ENCODE measurements around the gene OR9Q1. TPM values are rescaled to one million over a fixed set of nuclear protein-coding genes. Genes with fewer than 3 reads are reported as not detected.

The OR9Q1 gene
- total RNA-seq, 2 experiments from 2014 or later, result not detected

- no peak overlapping the region for H3K4me3 Mint-ChIP-seq
- H3K27ac Mint-ChIP-seq, result no peak overlapping the region
- H3K36me3 Mint-ChIP-seq, result no peaks in the 10 kb centered on the region
- peaks cover 5% of the 10 kb centered on the region for H3K4me1 Mint-ChIP-seq
- H3K9me3 Mint-ChIP-seq, result peaks cover 2% of the 10 kb centered on the region
- no peaks in the 10 kb centered on the region for H3K27me3 Mint-ChIP-seq
- POLR2A ChIA-PET, result no interaction called here
- no peak for DNase-seq
- ATAC-seq (ENCODE audit: low read depth), result no peak
Measured at GRCh38 chr11:58003591-58003990, 20.1 kb upstream of the OR9Q1 start.

GRCh38 chr11:58004664-58005063 is 19.0 kb upstream of the OR9Q1 start:
- DNase-seq (no peak), ATAC-seq (ENCODE audit: low read depth) (no peak)
- Mint-ChIP-seq H3K36me3 (no peaks in the 10 kb centered on the region), H3K27me3 (no peaks in the 10 kb centered on the region), H3K4me1 (peaks cover 5% of the 10 kb centered on the region), H3K27ac (no peak overlapping the region), H3K9me3 (peaks cover 2% of the 10 kb centered on the region), H3K4me3 (no peak overlapping the region)
- POLR2A ChIA-PET, result no interaction called here

- peaks cover 2% of the 10 kb centered on the region for H3K9me3 Mint-ChIP-seq
- no peak overlapping the region for H3K4me3 Mint-ChIP-seq
- ATAC-seq (ENCODE audit: low read depth), result no peak
- no peak overlapping the region for H3K27ac Mint-ChIP-seq
- H3K36me3 Mint-ChIP-seq, result no peaks in the 10 kb centered on the region
- H3K4me1 Mint-ChIP-seq, result peaks cover 5% of the 10 kb centered on the region
- no peaks in the 10 kb centered on the region for H3K27me3 Mint-ChIP-seq
- POLR2A ChIA-PET, result no interaction called here
- DNase-seq, result no peak
Measured at GRCh38 chr11:58006940-58007339, 16.7 kb upstream of the OR9Q1 start.

- Mint-ChIP-seq H3K4me1 (no peaks in the 10 kb centered on the region), H3K36me3 (no peaks in the 10 kb centered on the region), H3K27ac (no peak overlapping the region), H3K27me3 (no peaks in the 10 kb centered on the region), H3K4me3 (no peak overlapping the region), H3K9me3 (no peaks in the 10 kb centered on the region)
- ATAC-seq (ENCODE audit: low read depth) (no peak), DNase-seq (no peak)
- POLR2A ChIA-PET, result no interaction called here
Measured at GRCh38 chr11:58011771-58012170, 11.9 kb upstream of the OR9Q1 start.

- Mint-ChIP-seq H3K36me3 (no peaks in the 10 kb centered on the region), H3K4me3 (no peak overlapping the region), H3K27me3 (no peaks in the 10 kb centered on the region), H3K9me3 (no peaks in the 10 kb centered on the region), H3K4me1 (no peaks in the 10 kb centered on the region), H3K27ac (no peak overlapping the region)
- ATAC-seq (ENCODE audit: low read depth) (no peak), DNase-seq (no peak)
- POLR2A ChIA-PET, result no interaction called here
Measured at GRCh38 chr11:58024601-58025091, 965 bp downstream of the OR9Q1 start.

- POLR2A ChIA-PET, result no interaction called here
- no peak for DNase-seq
- H3K4me1 Mint-ChIP-seq, result no peaks in the 10 kb centered on the region
- no peaks in the 10 kb centered on the region for H3K36me3 Mint-ChIP-seq
- ATAC-seq (ENCODE audit: low read depth), result no peak
- H3K27ac Mint-ChIP-seq, result no peak overlapping the region
- H3K4me3 Mint-ChIP-seq, result no peak overlapping the region
- H3K9me3 Mint-ChIP-seq, result peaks cover 2% of the 10 kb centered on the region
- H3K27me3 Mint-ChIP-seq, result no peaks in the 10 kb centered on the region
Measured at GRCh38 chr11:58027341-58027740, 3.7 kb downstream of the OR9Q1 start.

GRCh38 chr11:58028687-58029411 is 5.2 kb downstream of the OR9Q1 start:
- POLR2A ChIA-PET, result no interaction called here
- ATAC-seq (ENCODE audit: low read depth), result no peak
- no peak for DNase-seq
- Mint-ChIP-seq H3K9me3 (peaks cover 2% of the 10 kb centered on the region), H3K27me3 (no peaks in the 10 kb centered on the region), H3K4me1 (no peaks in the 10 kb centered on the region), H3K4me3 (no peak overlapping the region), H3K36me3 (no peaks in the 10 kb centered on the region), H3K27ac (no peak overlapping the region)

GRCh38 chr11:58030653-58031052 is 7.0 kb downstream of the OR9Q1 start, which contains the start of gene OR6Q1:
OR6Q1 (plus strand) TSS chr11:58030953; CDS start chr11:58030953, 0 bp downstream.
- Mint-ChIP-seq H3K36me3 (no peaks in the 10 kb centered on the region), H3K4me1 (no peaks in the 10 kb centered on the region), H3K27ac (no peak within 1 kb of the TSS), H3K27me3 (no peaks in the 10 kb centered on the region), H3K4me3 (no peak within 1 kb of the TSS), H3K9me3 (peaks cover 2% of the 10 kb centered on the region)
- ATAC-seq (ENCODE audit: low read depth), result no peak
- DNase-seq, result no peak
- POLR2A ChIA-PET, result no interaction called here

- POLR2A ChIA-PET, result no interaction called here
- Mint-ChIP-seq H3K4me1 (no peaks in the 10 kb centered on the region), H3K36me3 (no peaks in the 10 kb centered on the region), H3K4me3 (no peak overlapping the region), H3K9me3 (peaks cover 3% of the 10 kb centered on the region), H3K27ac (no peak overlapping the region), H3K27me3 (no peaks in the 10 kb centered on the region)
- DNase-seq (no peak), ATAC-seq (ENCODE audit: low read depth) (no peak)
Measured at GRCh38 chr11:58034471-58034870, 10.8 kb downstream of the OR9Q1 start.

GRCh38 chr11:58039589-58039988 is 15.9 kb downstream of the OR9Q1 start:
- POLR2A ChIA-PET, result no interaction called here
- H3K4me1 Mint-ChIP-seq, result no peaks in the 10 kb centered on the region
- no peak for DNase-seq
- no peaks in the 10 kb centered on the region for H3K27me3 Mint-ChIP-seq
- H3K36me3 Mint-ChIP-seq, result no peaks in the 10 kb centered on the region
- ATAC-seq (ENCODE audit: low read depth), result no peak
- H3K4me3 Mint-ChIP-seq, result no peak overlapping the region
- H3K9me3 Mint-ChIP-seq, result peaks cover 1% of the 10 kb centered on the region
- H3K27ac Mint-ChIP-seq, result no peak overlapping the region

GRCh38 chr11:58043379-58043778 is 19.7 kb downstream of the OR9Q1 start:
- POLR2A ChIA-PET, result no interaction called here
- no peaks in the 10 kb centered on the region for H3K27me3 Mint-ChIP-seq
- ATAC-seq (ENCODE audit: low read depth) (no peak), DNase-seq (no peak)
- H3K4me1 Mint-ChIP-seq, result no peaks in the 10 kb centered on the region
- H3K4me3 Mint-ChIP-seq, result no peak overlapping the region
- no peak overlapping the region for H3K27ac Mint-ChIP-seq
- no peaks in the 10 kb centered on the region for H3K36me3 Mint-ChIP-seq
- H3K9me3 Mint-ChIP-seq, result no peaks in the 10 kb centered on the region

GRCh38 chr11:58046231-58046630 is 22.6 kb downstream of the OR9Q1 start:
- DNase-seq, result no peak
- no peak for ATAC-seq (ENCODE audit: low read depth)
- Mint-ChIP-seq H3K4me1 (no peaks in the 10 kb centered on the region), H3K27me3 (no peaks in the 10 kb centered on the region), H3K9me3 (no peaks in the 10 kb centered on the region), H3K27ac (no peak overlapping the region), H3K4me3 (no peak overlapping the region), H3K36me3 (no peaks in the 10 kb centered on the region)
- POLR2A ChIA-PET, result no interaction called here

- Mint-ChIP-seq H3K27ac (no peak overlapping the region), H3K4me1 (no peaks in the 10 kb centered on the region), H3K9me3 (no peaks in the 10 kb centered on the region), H3K27me3 (no peaks in the 10 kb centered on the region), H3K36me3 (no peaks in the 10 kb centered on the region), H3K4me3 (no peak overlapping the region)
- POLR2A ChIA-PET, result no interaction called here
- DNase-seq (no peak), ATAC-seq (ENCODE audit: low read depth) (no peak)
Measured at GRCh38 chr11:58047818-58048217, 24.1 kb downstream of the OR9Q1 start.

GRCh38 chr11:58055806-58056401 is 32.2 kb downstream of the OR9Q1 start:
- no peaks in the 10 kb centered on the region for H3K9me3 Mint-ChIP-seq

More at GRCh38 chr11:58055806-58056401, 32.2 kb downstream of the OR9Q1 start:
- Mint-ChIP-seq H3K27ac (no peak overlapping the region), H3K36me3 (no peaks in the 10 kb centered on the region), H3K27me3 (peaks cover 2% of the 10 kb centered on the region), H3K4me3 (no peak overlapping the region), H3K4me1 (no peaks in the 10 kb centered on the region)
- DNase-seq (no peak), ATAC-seq (ENCODE audit: low read depth) (no peak)
- POLR2A ChIA-PET, result no interaction called here
